B cell (primary cell): ENCODE results near the gene SEC14L5. TPM values are rescaled to one million over a fixed set of nuclear protein-coding genes. Genes with fewer than 3 reads are reported as not detected.

Experiments
- ATAC-seq: fragments of 200-7000 bp; cut with Tn5 transposase; one replicate; pipeline ENCODE4 v1.10.0; 2021; ENCODE audit warnings: low read depth, mild to moderate bottlenecking, moderate number of reproducible peaks, moderate library complexity
- CTCF ChIA-PET: fragments of 350-600 bp; sonication (Branson Sonifier 250); formaldehyde crosslinking; loops from one replicate; lab custom pipeline; 2021; ENCODE audit warnings: antibody characterized with exemption, inconsistent platforms; lab: Charles Lee
- POLR2A ChIA-PET: fragments of 350-600 bp; sonication (Branson Sonifier 250); formaldehyde crosslinking; loops from one replicate; lab custom pipeline; 2021; ENCODE audit warnings: antibody characterized with exemption; lab: Charles Lee
- DNase-seq: peaks from one replicate; pipeline ENCODE4 v3.0.0; 2013
- H2AFZ ChIP-seq: 2 replicates; pipeline ENCODE4 v1.6.1; 2012; ENCODE audit warnings: mild to moderate bottlenecking, low read depth, low read length; ENCODE audit not compliant: insufficient read depth, poor library complexity, severe bottlenecking
- H3K27ac ChIP-seq, 2 donors: 1 replicate in 1 of 2; 2 replicates in 1 of 2; pipeline ENCODE4 v1.5.1; 2012 to 2013; ENCODE audit warnings: low read length in 2 of 2, mild to moderate bottlenecking in 2 of 2, moderate library complexity in 1 of 2
- H3K27me3 ChIP-seq, 4 experiments: fragments of 200-600 bp in 1 of 4; sonication (generic) in 1 of 4; replicated peaks in 1 of 4; 1 replicate in 2 of 4; 2 replicates in 2 of 4; pipeline versions ENCODE4 v1.6.1 to v1.7.0; 2013 to 2016; ENCODE audit warnings: low read length in 3 of 4, mild to moderate bottlenecking in 2 of 4, mixed read lengths in 1 of 4, moderate library complexity in 1 of 4; ENCODE audit not compliant: insufficient read depth in 4 of 4, control insufficient read depth in 3 of 4; ENCODE audit errors: control extremely low read depth in 1 of 4
- H3K36me3 ChIP-seq, 2 experiments: replicated peaks in 1 of 2; 1 replicate in 1 of 2; 2 replicates in 1 of 2; pipeline versions ENCODE4 v1.6.1 to v1.7.1; 2013; ENCODE audit warnings: low read length in 1 of 2; ENCODE audit not compliant: insufficient read depth in 2 of 2, control insufficient read depth in 1 of 2; ENCODE audit errors: control extremely low read depth in 1 of 2, extremely low read depth in 1 of 2
- H3K4me1 ChIP-seq, 2 donors: fragments of 200-600 bp in 1 of 2; sonication (generic) in 1 of 2; 1 replicate in 1 of 2; 2 replicates in 1 of 2; pipeline versions ENCODE4 v1.5.1 to v1.6.1; 2013 to 2017; ENCODE audit warnings: low read length in 2 of 2; ENCODE audit not compliant: control insufficient read depth in 2 of 2, insufficient read depth in 2 of 2
- H3K4me2 ChIP-seq: replicated peaks from 2 replicates; pipeline ENCODE3; 2012; ENCODE audit warnings: mild to moderate bottlenecking, low read depth, low read length; ENCODE audit not compliant: poor library complexity, severe bottlenecking
- H3K4me3 ChIP-seq, 5 experiments: fragments of 200-600 bp in 1 of 5; sonication (generic) in 1 of 5; 1 replicate in 3 of 5; 2 replicates in 2 of 5; pipeline versions ENCODE4 v1.5.1 to v1.7.0; 2011 to 2016; ENCODE audit warnings: low read length in 4 of 5, mild to moderate bottlenecking in 4 of 5, low read depth in 2 of 5, control low read depth in 1 of 5, moderate library complexity in 1 of 5; ENCODE audit not compliant: insufficient read depth in 1 of 5; ENCODE audit errors: control extremely low read depth in 1 of 5, extremely low read depth in 1 of 5
- H3K79me2 ChIP-seq: fragments of 200-600 bp; sonication (generic); one replicate; pipeline ENCODE4 v1.6.0; 2016; ENCODE audit warnings: low read length; ENCODE audit not compliant: control insufficient read depth, insufficient read depth
- H3K9ac ChIP-seq: fragments of 200-600 bp; sonication (generic); 2 replicates; pipeline ENCODE4 v1.6.1; 2017; ENCODE audit warnings: mild to moderate bottlenecking, low read length, moderate library complexity
- H3K9me3 ChIP-seq, 3 donors: one replicate each; pipeline versions ENCODE4 v1.6.1 to v1.7.1; 2013; ENCODE audit warnings: low read length in 2 of 3; ENCODE audit not compliant: control insufficient read depth in 2 of 3, insufficient read depth in 1 of 3; ENCODE audit errors: control extremely low read depth in 1 of 3
- H4K20me1 ChIP-seq: 2 replicates; pipeline ENCODE4 v1.6.0; 2012; ENCODE audit warnings: mild to moderate bottlenecking, low read length; ENCODE audit not compliant: insufficient read depth, control insufficient read depth, poor library complexity, severe bottlenecking
- H3K27ac Mint-ChIP-seq: one replicate; pipeline ENCODE4 v1.8.0; 2021; ENCODE audit warnings: mixed read lengths
- H3K27me3 Mint-ChIP-seq: one replicate; pipeline ENCODE4 v1.8.0; 2021; ENCODE audit warnings: mixed read lengths
- H3K4me1 Mint-ChIP-seq: one replicate; pipeline ENCODE4 v1.8.0; 2021; ENCODE audit warnings: mixed read lengths
- H3K4me3 Mint-ChIP-seq: one replicate; pipeline ENCODE4 v1.8.0; 2021; ENCODE audit warnings: mixed read lengths
- H3K9me3 Mint-ChIP-seq: one replicate; pipeline ENCODE4 v1.8.0; 2022; ENCODE audit warnings: mixed read lengths; ENCODE audit not compliant: insufficient read depth
- CTCF ChIP-seq: fragments of 200-600 bp; IDR thresholded peaks from one replicate; pipeline ENCODE4 v1.8.0; 2022; ENCODE audit warnings: antibody characterized with exemption, mild to moderate bottlenecking
- EZH2 ChIP-seq: IDR thresholded peaks from 2 replicates; pipeline ENCODE4 v1.6.1; 2012; ENCODE audit warnings: borderline replicate concordance, low read depth, mild to moderate bottlenecking, moderate library complexity, low read length; ENCODE audit not compliant: insufficient read depth, poor library complexity, severe bottlenecking
- WGBS: methylation state at CpG from one replicate; pipeline ENCODE4 v1.1.5; 2013; ENCODE audit warnings: missing lambda C conversion rate; ENCODE audit not compliant: insufficient coverage; 5-methylcytosine and 5-hydroxymethylcytosine counted together
- intact Hi-C: fragments of 100-400 bp; cut with micrococcal nuclease; formaldehyde crosslinking; loops from one replicate; pipeline ENCODE4 v1.10.0; 2022
- polyA plus RNA-seq: library from polyadenylated mRNA; depleted of rRNA; stranded (reverse); fragments of >200 nt; gene quantifications from 2 replicates; pipeline ENCODE4 v1.2.3, GENCODE V29; 2012
- total RNA-seq, 2 donors: library from RNA; stranded (reverse); fragments of 120-200 nt in 1 of 2; gene quantifications; 1 replicate in 1 of 2; 2 replicates in 1 of 2; pipeline versions ENCODE4 v1.2.3 to v1.2.4, GENCODE V29; 2013 to 2022

The SEC14L5 gene
- total and polyA plus RNA-seq, 2 donors (not counting 1 experiment from before 2014, with no cell fraction given) = not detected

DNA sequence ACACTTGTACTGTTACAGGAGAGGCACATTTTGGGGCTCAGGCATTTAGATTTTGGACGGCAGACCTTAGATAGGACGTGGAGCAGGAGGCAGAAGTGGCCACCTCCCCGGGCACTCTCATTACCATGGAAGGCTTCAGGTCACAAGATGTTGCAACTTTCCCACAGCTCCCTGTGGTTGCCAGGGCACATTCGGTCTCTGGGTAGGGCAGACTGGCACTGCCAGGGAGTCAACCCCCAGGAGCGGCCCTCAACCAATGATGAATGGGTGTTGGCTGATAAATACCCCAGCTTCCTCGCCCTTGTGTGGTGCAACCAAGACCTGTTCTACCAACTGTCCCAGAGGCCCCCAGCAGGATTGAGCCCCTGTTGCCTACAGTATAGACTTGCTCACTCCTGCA, 64.4 kb downstream of the SEC14L5 start:
- no peaks in the 10 kb centered on the region for H3K79me2 ChIP-seq
- no peaks in the 10 kb centered on the region for H3K4me1 Mint-ChIP-seq
- no peaks in the 10 kb centered on the region for H3K4me1 ChIP-seq
- H3K4me3 ChIP-seq = no peak overlapping the region
- TF ChIP-seq CTCF = no peak
- no peak for TF ChIP-seq EZH2
- no peak overlapping the region for H3K9ac ChIP-seq
- no peaks in the 10 kb centered on the region for H3K27me3 ChIP-seq
- 91% methylated on average over 6 of the region's 6 CpGs for WGBS
- H3K27me3 Mint-ChIP-seq = no peaks in the 10 kb centered on the region
- peaks cover 0 to 2% (median 0%) of the 10 kb centered on the region in 3 donors for H3K9me3 ChIP-seq
- no peak overlapping the region for H3K4me3 Mint-ChIP-seq
- H4K20me1 ChIP-seq = no peaks in the 10 kb centered on the region
- no peak overlapping the region for H3K27ac Mint-ChIP-seq
- POLR2A ChIA-PET = no interaction called here
- H3K4me2 ChIP-seq = no peak overlapping the region
- intact Hi-C loops = no loop called here
- H3K36me3 ChIP-seq = peaks cover 0 to 7% of the 10 kb centered on the region in 2 experiments
- CTCF ChIA-PET = interaction anchor here (1.1 kb wide), 1 partner anchor 11 kb away, joined by 3 read pairs; the partner anchor contains the start of gene NAGPA
- DNase-seq = no peak
- no peak overlapping the region for H2AFZ ChIP-seq
- no peak for ATAC-seq
- no peak overlapping the region for H3K27ac ChIP-seq
- H3K9me3 Mint-ChIP-seq = no peaks in the 10 kb centered on the region

DNA sequence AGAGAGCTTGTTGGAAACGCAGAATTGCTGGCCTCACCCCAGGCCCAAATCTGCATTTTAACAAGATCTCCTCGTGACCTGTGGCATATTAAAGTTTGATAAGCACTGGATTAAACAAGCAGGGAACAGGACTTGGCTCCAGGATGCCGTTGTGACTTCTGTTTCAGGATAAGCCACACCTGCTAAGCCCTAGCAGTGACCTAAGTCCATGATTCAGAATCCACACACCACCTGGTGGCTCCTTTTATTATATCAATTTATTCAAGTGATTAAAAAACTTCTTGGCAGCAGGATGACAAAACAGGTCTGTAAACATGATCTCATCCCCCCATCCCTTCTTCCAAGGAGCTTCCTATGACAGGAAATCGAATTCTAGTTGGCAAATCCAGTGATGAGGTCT, 66.5 kb downstream of the SEC14L5 start:
- Mint-ChIP-seq H3K4me1 (no peaks in the 10 kb centered on the region), H3K4me3 (no peak overlapping the region), H3K9me3 (no peaks in the 10 kb centered on the region), H3K27ac (no peak overlapping the region), H3K27me3 (no peaks in the 10 kb centered on the region)
- Histone ChIP-seq H3K4me1 (no peaks in the 10 kb centered on the region), H4K20me1 (no peaks in the 10 kb centered on the region), H3K4me3 (no peak overlapping the region), H2AFZ (no peak overlapping the region), H3K36me3 (peaks cover 0 to 19% of the 10 kb centered on the region in 2 experiments), H3K9me3 (no peaks in the 10 kb centered on the region), H3K4me2 (no peak overlapping the region), H3K27me3 (no peaks in the 10 kb centered on the region), H3K9ac (no peak overlapping the region), H3K27ac (no peak overlapping the region), H3K79me2 (no peaks in the 10 kb centered on the region)
- POLR2A ChIA-PET = interaction anchor here (0.6 kb wide), 1 partner anchor 10 kb away, joined by 10 read pairs; no protein-coding TSS in a partner anchor
- CTCF ChIA-PET = interaction anchor here (1.3 kb wide), 1 partner anchor 10 kb away, joined by 4 read pairs; the partner anchor contains the start of gene NAGPA
- no peak for ATAC-seq
- no peak for DNase-seq
- intact Hi-C loops = no loop called here
- 90% methylated on average over 4 of the region's 4 CpGs for WGBS
- TF ChIP-seq CTCF = no peak
- TF ChIP-seq EZH2 = no peak
